ENCODE measurements around the gene DSCAML1. TPM values are rescaled to one million over a fixed set of nuclear protein-coding genes. Genes with fewer than 3 reads are reported as not detected.

DSCAML1 gene
- total RNA-seq, 1 donor from 2014 or later: 1.3 TPM

GRCh38 chr11:117723277-117724024 lies 73.6 kb downstream of the DSCAML1 start:
- no peaks in the 10 kb centered on the region for H3K36me3 ChIP-seq
- H3K4me3 ChIP-seq: no peak overlapping the region
- no peaks in the 10 kb centered on the region for H3K4me1 ChIP-seq
- no peak for TF ChIP-seq CTCF (IDR thresholded peaks at IDR 0.05)
- DNase-seq: peak; percentile 10
- H3K27ac ChIP-seq: no peak overlapping the region
- intact Hi-C loops (cut with DNase I): no loop called here
- H3K9me3 ChIP-seq: no peaks in the 10 kb centered on the region
- no peaks in the 10 kb centered on the region for H3K27me3 ChIP-seq
- ATAC-seq: no peak

- H3K4me1 ChIP-seq: no peaks in the 10 kb centered on the region
- no peak overlapping the region for H3K27ac ChIP-seq
- H3K4me3 ChIP-seq: no peak overlapping the region
- no peaks in the 10 kb centered on the region for H3K27me3 ChIP-seq
- ATAC-seq (no peak), DNase-seq (no peak)
- no peak for TF ChIP-seq CTCF (IDR thresholded peaks at IDR 0.05)
- no peaks in the 10 kb centered on the region for H3K36me3 ChIP-seq
- H3K9me3 ChIP-seq: no peaks in the 10 kb centered on the region
- intact Hi-C loops (cut with DNase I): no loop called here
Observed at GRCh38 chr11:117722082-117722481, 74.9 kb downstream of the DSCAML1 start.

- DNase-seq: peak; percentile 60
- Histone ChIP-seq H3K27me3 (no peaks in the 10 kb centered on the region), H3K27ac (no peak overlapping the region), H3K4me3 (no peak overlapping the region), H3K9me3 (no peaks in the 10 kb centered on the region), H3K4me1 (no peaks in the 10 kb centered on the region), H3K36me3 (no peaks in the 10 kb centered on the region)
- no peak for TF ChIP-seq CTCF (IDR thresholded peaks at IDR 0.05)
- ATAC-seq: no peak
- intact Hi-C loops (cut with DNase I): no loop called here
Observed at GRCh38 chr11:117720061-117720511, 76.9 kb downstream of the DSCAML1 start.

GRCh38 chr11:117719480-117719879 lies 77.5 kb downstream of the DSCAML1 start:
- no peaks in the 10 kb centered on the region for H3K27me3 ChIP-seq
- ATAC-seq (no peak), DNase-seq (no peak)
- no peaks in the 10 kb centered on the region for H3K9me3 ChIP-seq
- no peaks in the 10 kb centered on the region for H3K4me1 ChIP-seq
- no peak overlapping the region for H3K27ac ChIP-seq
- no peak overlapping the region for H3K4me3 ChIP-seq
- intact Hi-C loops (cut with DNase I): no loop called here
- no peak for TF ChIP-seq CTCF (IDR thresholded peaks at IDR 0.05)
- H3K36me3 ChIP-seq: no peaks in the 10 kb centered on the region

- peak; percentile 82 for DNase-seq
- Histone ChIP-seq H3K36me3 (no peaks in the 10 kb centered on the region), H3K27me3 (no peaks in the 10 kb centered on the region), H3K9me3 (no peaks in the 10 kb centered on the region), H3K4me1 (no peaks in the 10 kb centered on the region), H3K4me3 (no peak overlapping the region), H3K27ac (peak overlapping the region; percentile 42)
- TF ChIP-seq CTCF (IDR thresholded peaks at IDR 0.05): no peak
- intact Hi-C loops (cut with DNase I): no loop called here
- ATAC-seq: peak; percentile 88
Observed at GRCh38 chr11:117717485-117718314, 79.3 kb downstream of the DSCAML1 start.
